ENCODE measurements around the gene ME1.
"Not testable (repeated sequence)": the region's sequence is repeated elsewhere in the genome, so short reads cannot be mapped to it uniquely, and the experiment has no call there.

The ME1 gene

GRCh38 chr6:83192456-83192855 is 238.4 kb downstream of the ME1 start:
- no peak for DNase-seq (ENCODE audit: low spot score)

- not testable (repeated sequence) for DNase-seq (ENCODE audit: low spot score)
Measured at GRCh38 chr6:83191974-83192373, 238.9 kb downstream of the ME1 start.

- no peak for DNase-seq (ENCODE audit: low spot score)
Measured at GRCh38 chr6:83190626-83191025, 240.2 kb downstream of the ME1 start.

GRCh38 chr6:83188501-83188900 is 242.3 kb downstream of the ME1 start:
- no peak for DNase-seq (ENCODE audit: low spot score)

- no peak for DNase-seq (ENCODE audit: low spot score)
Measured at GRCh38 chr6:83185096-83185495, 245.8 kb downstream of the ME1 start.

- DNase-seq (ENCODE audit: low spot score) = no peak
Measured at GRCh38 chr6:83183082-83183828, 247.6 kb downstream of the ME1 start.

- no peak for DNase-seq (ENCODE audit: low spot score)
Measured at GRCh38 chr6:83182114-83182513, 248.7 kb downstream of the ME1 start.

- no peak for DNase-seq (ENCODE audit: low spot score)
Measured at GRCh38 chr6:83180426-83180950, 250.4 kb downstream of the ME1 start.

GRCh38 chr6:83176246-83176645 is 254.6 kb downstream of the ME1 start:
- no peak for DNase-seq (ENCODE audit: low spot score)

- DNase-seq (ENCODE audit: low spot score) = no peak
Measured at GRCh38 chr6:83169511-83169910, 261.3 kb downstream of the ME1 start.

- peak; percentile 26 for DNase-seq (ENCODE audit: low spot score)
Measured at GRCh38 chr6:83169106-83169505, 261.7 kb downstream of the ME1 start.

GRCh38 chr6:83168556-83168955 is 262.3 kb downstream of the ME1 start:
- no peak for DNase-seq (ENCODE audit: low spot score)

GRCh38 chr6:83167726-83168278 is 263.0 kb downstream of the ME1 start:
- DNase-seq (ENCODE audit: low spot score) = no peak

All from SK-N-DZ (cell line).